Brain microvascular endothelial cell (primary cell): Measurements from ENCODE around the gene MRPL55.

Source experiments
- DNase-seq: peaks from one replicate; pipeline ENCODE4 v3.0.0-alpha.2; 2020
- H3K27ac ChIP-seq: fragments of 250-450 bp; sonication (Bioruptor Pico); 2 replicates; pipeline ENCODE4 v1.5.1; 2020; ENCODE audit warnings: mild to moderate bottlenecking, moderate library complexity
- H3K27me3 ChIP-seq: fragments of 250-450 bp; sonication (Bioruptor Pico); replicated peaks from 2 replicates; pipeline ENCODE4 v1.5.1; 2020; ENCODE audit warnings: mild to moderate bottlenecking
- H3K36me3 ChIP-seq: fragments of 250-450 bp; sonication (Bioruptor Pico); replicated peaks from 2 replicates; pipeline ENCODE4 v1.5.1; 2020; ENCODE audit warnings: mild to moderate bottlenecking
- H3K4me3 ChIP-seq: 2 replicates; pipeline ENCODE4 v1.5.1; 2011; ENCODE audit warnings: low read depth, mild to moderate bottlenecking, control low read depth, low read length, moderate library complexity
- in situ Hi-C: cut with HindIII; loops from 2 replicates; pipeline ENCODE4 v1.10.0; 2017; ENCODE audit warnings: low sequenced_read_pairs, low pct_ligation_motif_present
- TF ChIP-seq, protein P1 (sequence below): IDR thresholded peaks from 2 replicates; pipeline ENCODE4 v1.5.1; 2011; ENCODE audit warnings: low read depth, mild to moderate bottlenecking, moderate library complexity, low read length, control low read depth, inconsistent platforms; ENCODE audit errors: missing control alignments

The MRPL55 gene

DNA sequence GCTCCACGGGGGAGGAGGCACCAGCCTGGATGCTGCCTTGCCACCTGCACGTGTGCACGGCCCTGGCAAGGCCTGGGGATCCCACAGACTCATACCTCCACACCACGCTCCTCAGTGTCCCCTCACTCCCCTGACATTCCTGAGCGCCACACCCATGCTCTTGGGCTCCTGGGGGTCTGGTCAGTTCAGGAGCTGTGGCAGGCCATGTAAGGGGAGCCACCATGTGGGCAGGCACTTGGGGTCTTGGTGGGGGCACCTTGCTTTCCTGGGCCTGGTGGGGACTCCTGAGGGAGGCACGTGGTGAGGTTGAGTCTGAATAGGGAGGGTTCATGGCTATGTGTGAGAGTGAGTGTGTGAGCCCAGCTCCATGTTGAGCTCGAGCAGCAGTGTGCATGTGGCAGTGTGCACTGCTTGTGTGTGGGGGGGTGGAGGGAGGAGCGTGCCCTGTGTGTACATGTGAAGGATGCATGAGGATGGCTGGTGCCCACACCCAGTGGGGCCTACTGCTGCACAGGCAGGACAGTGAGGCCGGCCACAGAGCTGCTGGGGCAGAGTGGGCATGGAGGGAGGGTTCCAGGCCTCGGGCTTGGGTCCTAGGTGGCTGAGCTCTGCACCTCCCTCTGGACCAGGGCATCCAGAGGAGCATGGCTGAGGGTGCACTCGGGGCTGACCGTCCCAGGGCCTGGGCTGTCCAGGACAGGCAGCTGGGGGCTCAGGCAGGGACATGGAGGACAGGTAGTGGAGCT lies 42.3 kb upstream of the MRPL55 start:
- Histone ChIP-seq H3K27me3 (no peaks in the 10 kb centered on the region), H3K4me3 (no peak overlapping the region), H3K27ac (no peak overlapping the region), H3K36me3 (peaks cover 14% of the 10 kb centered on the region)
- no peak for DNase-seq
- TF ChIP-seq, protein P1, sequence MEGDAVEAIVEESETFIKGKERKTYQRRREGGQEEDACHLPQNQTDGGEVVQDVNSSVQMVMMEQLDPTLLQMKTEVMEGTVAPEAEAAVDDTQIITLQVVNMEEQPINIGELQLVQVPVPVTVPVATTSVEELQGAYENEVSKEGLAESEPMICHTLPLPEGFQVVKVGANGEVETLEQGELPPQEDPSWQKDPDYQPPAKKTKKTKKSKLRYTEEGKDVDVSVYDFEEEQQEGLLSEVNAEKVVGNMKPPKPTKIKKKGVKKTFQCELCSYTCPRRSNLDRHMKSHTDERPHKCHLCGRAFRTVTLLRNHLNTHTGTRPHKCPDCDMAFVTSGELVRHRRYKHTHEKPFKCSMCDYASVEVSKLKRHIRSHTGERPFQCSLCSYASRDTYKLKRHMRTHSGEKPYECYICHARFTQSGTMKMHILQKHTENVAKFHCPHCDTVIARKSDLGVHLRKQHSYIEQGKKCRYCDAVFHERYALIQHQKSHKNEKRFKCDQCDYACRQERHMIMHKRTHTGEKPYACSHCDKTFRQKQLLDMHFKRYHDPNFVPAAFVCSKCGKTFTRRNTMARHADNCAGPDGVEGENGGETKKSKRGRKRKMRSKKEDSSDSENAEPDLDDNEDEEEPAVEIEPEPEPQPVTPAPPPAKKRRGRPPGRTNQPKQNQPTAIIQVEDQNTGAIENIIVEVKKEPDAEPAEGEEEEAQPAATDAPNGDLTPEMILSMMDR: no peak
- in situ Hi-C loops: no loop called here

DNA sequence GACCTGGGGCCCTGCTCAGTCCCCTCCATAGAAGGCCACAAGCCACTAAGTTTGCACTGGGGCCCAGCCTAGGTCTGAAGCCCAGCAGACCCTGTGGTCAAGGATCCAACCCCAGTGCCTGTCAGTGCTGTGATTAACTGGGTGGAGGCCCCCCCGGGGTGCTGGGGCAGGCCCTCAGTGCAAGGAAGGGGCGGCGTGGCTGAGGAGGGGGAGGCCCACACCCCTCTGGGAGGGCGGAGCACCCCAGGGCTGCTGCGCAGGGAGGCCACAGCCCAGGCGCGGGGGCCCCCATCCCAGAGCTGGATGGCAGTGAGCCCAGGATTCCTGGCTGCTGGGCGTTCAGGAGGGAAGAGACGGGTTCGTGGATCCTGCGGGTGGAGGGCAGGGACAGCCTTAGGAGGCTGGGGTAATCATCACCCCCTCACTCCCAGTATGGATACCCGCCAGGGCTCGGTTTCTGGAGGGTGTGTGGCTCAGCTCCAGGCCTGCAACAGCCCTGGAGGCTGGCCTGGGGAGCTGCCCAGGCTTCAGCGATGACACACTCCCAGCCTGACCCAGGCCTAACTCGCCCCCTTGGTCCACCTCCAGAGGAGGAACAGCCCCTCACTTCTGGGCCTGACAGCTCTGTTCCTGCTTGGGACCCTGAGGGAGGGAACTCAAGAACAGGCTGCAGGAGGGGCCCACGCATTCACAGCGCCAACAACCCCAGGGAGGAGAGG lies 41.5 kb upstream of the MRPL55 start:
- H3K4me3 ChIP-seq: no peak overlapping the region
- H3K36me3 ChIP-seq: peaks cover 14% of the 10 kb centered on the region
- H3K27ac ChIP-seq: no peak overlapping the region
- TF ChIP-seq, protein P1: no peak
- in situ Hi-C loops: no loop called here
- DNase-seq: no peak
- H3K27me3 ChIP-seq: no peaks in the 10 kb centered on the region

DNA sequence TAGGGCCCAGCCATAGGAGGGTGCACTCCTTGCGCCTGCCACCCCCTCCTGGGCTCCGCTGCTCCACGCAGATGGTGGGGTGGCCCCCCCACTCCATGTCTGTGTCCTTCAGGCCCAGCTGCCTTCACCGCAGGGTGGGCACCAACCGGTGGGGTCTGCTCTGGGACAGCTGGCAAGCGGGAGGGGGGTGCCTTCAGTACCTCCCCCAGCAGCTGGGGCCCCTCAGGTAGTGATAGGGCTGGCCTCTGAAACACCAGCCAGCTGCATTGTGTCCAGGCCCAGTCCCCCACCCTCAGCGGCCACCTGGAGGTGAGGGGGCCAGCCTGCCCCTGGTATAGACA lies 41.0 kb upstream of the MRPL55 start:
- H3K27ac ChIP-seq: no peak overlapping the region
- H3K36me3 ChIP-seq: peaks cover 14% of the 10 kb centered on the region
- no peak overlapping the region for H3K4me3 ChIP-seq
- DNase-seq: no peak
- TF ChIP-seq, protein P1: no peak
- in situ Hi-C loops: no loop called here
- H3K27me3 ChIP-seq: no peaks in the 10 kb centered on the region

DNA sequence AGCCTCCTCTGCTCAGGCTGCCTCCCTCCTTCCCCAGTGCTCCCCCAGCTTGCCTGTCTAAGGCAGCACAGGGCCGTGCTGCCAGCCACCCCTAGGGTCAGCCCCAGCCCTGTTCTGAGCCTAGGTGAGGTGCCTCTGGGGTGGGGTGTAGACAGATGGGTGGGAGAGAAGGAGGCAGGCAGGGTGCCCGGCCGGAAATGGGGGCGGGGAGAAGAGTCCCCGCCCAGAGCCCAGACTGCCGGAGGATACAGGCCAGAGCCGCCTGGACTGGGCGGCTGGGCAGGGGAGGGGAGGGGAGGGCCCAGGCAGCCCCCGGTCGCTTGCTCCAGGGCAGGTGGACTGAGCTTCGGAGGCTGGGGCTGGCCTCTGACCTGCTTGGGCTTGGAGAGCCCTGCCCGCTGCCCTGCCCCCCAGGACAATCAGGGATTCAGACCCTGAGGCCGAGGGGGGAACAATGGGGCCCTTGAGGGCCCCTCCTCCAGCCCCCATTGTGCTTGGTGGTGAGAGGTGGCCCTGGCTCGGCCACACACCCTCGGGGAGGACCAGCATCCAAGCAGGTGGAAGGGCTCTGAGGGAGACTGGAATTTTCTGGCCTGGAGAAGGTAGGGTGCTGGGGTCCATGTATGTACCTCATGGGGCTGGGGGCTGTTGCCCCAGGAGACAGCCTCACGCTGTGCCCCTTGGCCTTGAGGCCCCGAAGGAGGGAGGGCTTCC lies 40.5 kb upstream of the MRPL55 start, which contains the start of gene GJC2:
Gene GJC2 (plus strand): TSS at position 525 of the 714 bp plus-strand sequence. CDS start 7,829 bp downstream, outside the sequence.
- Histone ChIP-seq H3K27ac (no peak within 1 kb of the TSS), H3K4me3 (no peak within 1 kb of the TSS), H3K27me3 (no peaks in the 10 kb centered on the region), H3K36me3 (peaks cover 14% of the 10 kb centered on the region)
- TF ChIP-seq, protein P1: no peak
- DNase-seq: no peak
- in situ Hi-C loops: no loop called here

DNA sequence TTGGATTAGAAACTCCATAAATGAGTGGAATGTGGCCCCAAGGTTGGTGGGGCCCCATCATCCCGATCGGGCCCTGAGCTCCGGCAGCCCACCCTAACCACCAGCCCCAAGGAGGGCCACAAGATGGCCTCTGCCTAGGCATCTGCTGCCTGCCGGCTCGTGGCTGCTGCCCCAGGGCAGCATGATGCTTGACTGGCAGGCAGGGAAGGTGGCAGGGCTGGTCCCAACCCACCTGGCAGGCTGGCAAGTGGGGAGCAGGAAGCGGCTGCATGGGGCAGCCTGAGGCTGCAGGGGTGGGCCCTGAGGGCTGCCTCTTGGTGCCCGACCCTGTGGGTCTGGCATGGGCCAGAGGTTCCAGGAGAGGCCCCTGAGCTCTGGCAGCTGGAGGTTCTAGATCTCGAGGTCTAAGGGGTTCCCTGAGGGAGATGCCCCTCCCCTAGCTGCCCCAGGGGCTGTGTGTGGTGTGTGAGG lies 39.9 kb upstream of the MRPL55 start:
- DNase-seq: no peak
- Histone ChIP-seq H3K4me3 (no peak overlapping the region), H3K27ac (no peak overlapping the region), H3K27me3 (no peaks in the 10 kb centered on the region), H3K36me3 (peaks cover 14% of the 10 kb centered on the region)
- in situ Hi-C loops: no loop called here
- TF ChIP-seq, protein P1: no peak
